Psoas muscle (tissue), 8 donors: Measurements from ENCODE around the gene FSTL4. TPM values are rescaled to one million over a fixed set of nuclear protein-coding genes. Genes with fewer than 3 reads are reported as not detected.
"Not testable (repeated sequence)": the region's sequence is repeated elsewhere in the genome, so short reads cannot be mapped to it uniquely, and the experiment has no call there.

ENCODE experiments used
- ATAC-seq, 4 donors: fragments of 200-7000 bp; cut with Tn5 transposase; one replicate each; pipeline ENCODE4 v1.9.1; 2020; ENCODE audit warnings: moderate library complexity in 3 of 4, mild to moderate bottlenecking in 2 of 4
- DNase-seq, 2 donors: peaks; one replicate each; pipeline ENCODE4 v3.0.0-alpha.2; 2020
- H3K27ac ChIP-seq: fragments of 200-600 bp; one replicate; pipeline ENCODE4 v1.8.0; 2022
- H3K27me3 ChIP-seq, 3 donors: fragments of 200-600 bp in 1 of 3; one replicate each; pipeline versions ENCODE4 v1.6.1 to v1.8.0; 2013 to 2022; ENCODE audit warnings: low read length in 2 of 3, mild to moderate bottlenecking in 2 of 3, moderate library complexity in 1 of 3; ENCODE audit not compliant: insufficient read depth in 3 of 3
- H3K36me3 ChIP-seq, 2 donors: fragments of 200-600 bp in 1 of 2; one replicate each; pipeline versions ENCODE4 v1.6.1 to v1.8.0; 2013 to 2022; ENCODE audit warnings: low read depth in 1 of 2, mild to moderate bottlenecking in 1 of 2, moderate library complexity in 1 of 2; ENCODE audit not compliant: insufficient read depth in 1 of 2
- H3K4me1 ChIP-seq: fragments of 200-600 bp; one replicate; pipeline ENCODE4 v1.8.0; 2022
- H3K4me3 ChIP-seq: fragments of 200-600 bp; one replicate; pipeline ENCODE4 v1.8.0; 2022; ENCODE audit warnings: mild to moderate bottlenecking
- H3K9me3 ChIP-seq: fragments of 200-600 bp; one replicate; pipeline ENCODE4 v1.8.0; 2022
- WGBS, 3 donors: extraction: QIAGEN DNeasy Blood & Tissue Kit; methylation state at CpG; one replicate each; pipeline versions ENCODE4 v1.1.6 to v1.1.7; 2013; 5-methylcytosine and 5-hydroxymethylcytosine counted together
- intact Hi-C, 2 donors: fragments of 100-400 bp; cut with DNase I; formaldehyde crosslinking; loops; one replicate each; pipeline versions ENCODE4 v1.11.0 to v1.14.2; 2022
- polyA plus RNA-seq, 3 donors: library from polyadenylated mRNA; stranded (reverse); fragments of 200-250 nt; gene quantifications; one replicate each; pipeline ENCODE4 v1.2.3, GENCODE V29; 2013
- total RNA-seq, 4 donors: library from RNA; stranded (reverse); fragmentation: NEBNext Ultra II Directional in 2 of 4; extraction: Animal tissue kit (Norgen Biotek cat#: 25700) in 2 of 4; gene quantifications; one replicate each; pipeline versions ENCODE4 v1.2.1 to v1.2.4, GENCODE V29; 2021 to 2023
- TF ChIP-seq, protein P1 (sequence below): fragments of 200-600 bp; IDR thresholded peaks from one replicate; pipeline ENCODE4 v1.8.0; 2022; ENCODE audit warnings: antibody characterized with exemption
- donor health status: healthy with polysubstance abuse.
- donor health status: DM: no; HTN: no; CAD: no; lungs with moderate emphysema.
- donor health status: Bipolar disorder and iron deficiency.
- donor health status: healthy.
- donor health status: DM: yes; HTN: yes; CAD: no.
- donor health status: DM: no; HTN: no; CAD: no.
- donor health status: DM: no; HTN: no; CAD: no.
- donor health status: DM: yes; HTN: yes; CAD: no.

Gene FSTL4
- total and polyA plus RNA-seq, 7 donors, result 0.07 to 0.81 (median 0.24) TPM

GRCh38 chr5:133449181-133449580, 163.2 kb downstream of the FSTL4 start:
- no peak for DNase-seq
- WGBS, 3 donors, result 90 to 93% (median 91%) methylated on average over 10 of the region's 10 CpGs
- TF ChIP-seq, protein P1, sequence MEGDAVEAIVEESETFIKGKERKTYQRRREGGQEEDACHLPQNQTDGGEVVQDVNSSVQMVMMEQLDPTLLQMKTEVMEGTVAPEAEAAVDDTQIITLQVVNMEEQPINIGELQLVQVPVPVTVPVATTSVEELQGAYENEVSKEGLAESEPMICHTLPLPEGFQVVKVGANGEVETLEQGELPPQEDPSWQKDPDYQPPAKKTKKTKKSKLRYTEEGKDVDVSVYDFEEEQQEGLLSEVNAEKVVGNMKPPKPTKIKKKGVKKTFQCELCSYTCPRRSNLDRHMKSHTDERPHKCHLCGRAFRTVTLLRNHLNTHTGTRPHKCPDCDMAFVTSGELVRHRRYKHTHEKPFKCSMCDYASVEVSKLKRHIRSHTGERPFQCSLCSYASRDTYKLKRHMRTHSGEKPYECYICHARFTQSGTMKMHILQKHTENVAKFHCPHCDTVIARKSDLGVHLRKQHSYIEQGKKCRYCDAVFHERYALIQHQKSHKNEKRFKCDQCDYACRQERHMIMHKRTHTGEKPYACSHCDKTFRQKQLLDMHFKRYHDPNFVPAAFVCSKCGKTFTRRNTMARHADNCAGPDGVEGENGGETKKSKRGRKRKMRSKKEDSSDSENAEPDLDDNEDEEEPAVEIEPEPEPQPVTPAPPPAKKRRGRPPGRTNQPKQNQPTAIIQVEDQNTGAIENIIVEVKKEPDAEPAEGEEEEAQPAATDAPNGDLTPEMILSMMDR, result no peak

DNA sequence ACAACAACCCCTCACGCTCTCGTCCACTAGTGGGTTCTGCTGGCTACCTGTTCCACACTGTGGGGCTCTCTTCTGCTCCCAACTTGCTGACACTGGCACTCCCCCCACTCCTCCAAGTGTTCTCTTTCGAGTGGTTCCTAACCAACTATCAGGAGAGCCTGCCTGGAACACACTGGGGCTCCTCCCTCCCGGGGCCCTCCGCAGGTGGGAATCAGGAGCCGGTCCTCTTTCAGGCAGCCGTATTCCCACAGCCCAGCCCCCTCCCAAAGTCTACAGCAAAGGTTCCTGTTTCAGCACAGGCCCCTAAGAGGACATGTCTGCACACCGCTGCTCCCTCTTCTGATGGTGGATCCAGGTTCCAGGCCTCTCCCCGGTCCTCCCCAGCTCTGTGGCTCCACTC, 165.9 kb downstream of the FSTL4 start:
- 81 to 90% (median 83%) methylated on average over 9 of the region's 9 CpGs for whole genome bisulfite sequencing, 3 donors
- no peaks in the 10 kb centered on the region for H3K4me1 ChIP-seq
- no peak overlapping the region for H3K4me3 ChIP-seq
- H3K9me3 ChIP-seq, result no peaks in the 10 kb centered on the region
- no peaks in the 10 kb centered on the region for H3K36me3 ChIP-seq
- H3K27ac ChIP-seq, result no peak overlapping the region
- ATAC-seq (no peak), DNase-seq (no peak)
- peaks cover 0 to 2% (median 0%) of the 10 kb centered on the region in 3 donors for H3K27me3 ChIP-seq
- intact Hi-C loops, result no loop called here
- TF ChIP-seq, protein P1, result no peak

More at GRCh38 chr5:133449181-133449580, 163.2 kb downstream of the FSTL4 start:
- Histone ChIP-seq H3K36me3 (no peaks in the 10 kb centered on the region), H3K4me3 (no peak overlapping the region), H3K27ac (no peak overlapping the region), H3K4me1 (no peaks in the 10 kb centered on the region), H3K27me3 (peaks cover 0 to 2% (median 0%) of the 10 kb centered on the region in 3 donors), H3K9me3 (no peaks in the 10 kb centered on the region)
- intact Hi-C loops, result no loop called here
- no peak for ATAC-seq

- no peak for ATAC-seq
- Histone ChIP-seq H3K27me3 (peaks cover 0 to 2% (median 0%) of the 10 kb centered on the region in 3 donors), H3K27ac (no peak overlapping the region), H3K36me3 (no peaks in the 10 kb centered on the region), H3K4me1 (no peaks in the 10 kb centered on the region), H3K4me3 (no peak overlapping the region), H3K9me3 (no peaks in the 10 kb centered on the region)
- intact Hi-C loops, result no loop called here
- WGBS, 3 donors, result 18 to 70% (median 27%) methylated on average over 1 of the region's 1 CpG
- no peak for DNase-seq
- TF ChIP-seq, protein P1, result no peak
These were observed 166.6 kb downstream of the FSTL4 start for GRCh38 chr5:133445744-133446143.

GRCh38 chr5:133445204-133445603, 167.1 kb downstream of the FSTL4 start:
- H3K4me1 ChIP-seq, H3K27me3 ChIP-seq, intact Hi-C loops, ATAC-seq, DNase-seq, H3K4me3 ChIP-seq, H3K9me3 ChIP-seq, H3K27ac ChIP-seq, H3K36me3 ChIP-seq: not testable (repeated sequence)
- WGBS, 3 donors, result 79 to 92% (median 87%) methylated on average over 9 to 10 of the region's 10 CpGs

DNA sequence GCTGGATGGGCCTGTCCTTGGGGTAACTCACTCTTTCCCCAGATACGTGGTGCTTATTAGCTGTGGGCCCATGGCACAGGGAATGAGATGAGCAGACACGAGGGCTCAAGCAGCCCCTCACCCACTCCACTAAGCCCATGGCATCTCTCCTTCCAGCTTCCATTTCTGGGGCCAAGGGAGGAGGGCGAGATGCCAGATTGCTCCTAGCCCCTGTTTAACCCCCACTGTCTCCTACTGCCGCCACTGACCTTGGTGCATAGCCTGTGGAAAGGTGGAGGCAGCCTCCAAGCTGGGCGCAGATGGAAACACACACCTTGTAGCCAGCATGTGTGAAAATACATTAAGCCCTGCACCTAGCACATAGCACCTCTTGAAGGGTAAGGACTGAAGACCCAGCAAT, 167.6 kb downstream of the FSTL4 start:
- Histone ChIP-seq H3K4me1 (no peaks in the 10 kb centered on the region), H3K27me3 (peaks cover 0 to 2% (median 0%) of the 10 kb centered on the region in 3 donors), H3K4me3 (no peak overlapping the region), H3K36me3 (no peaks in the 10 kb centered on the region), H3K27ac (no peak overlapping the region), H3K9me3 (no peaks in the 10 kb centered on the region)
- ATAC-seq (no peak), DNase-seq (no peak)
- WGBS, 3 donors, result 84 to 87% (median 84%) methylated on average over 5 of the region's 5 CpGs
- TF ChIP-seq, protein P1, result no peak
- intact Hi-C loops, result no loop called here
